Stimulated activated CD8-positive, alpha-beta memory T cell treated with anti-CD3 and anti-CD28 coated beads, Interleukin-2, amount 100 ng/mL, for 48 hours (primary cell): ENCODE results near the gene MAPK12.

Source experiments
- DNase-seq, 2 donors: peaks; one replicate each; pipeline ENCODE4 v3.0.0-alpha.2; 2020; ENCODE audit warnings: low read depth in 2 of 2

MAPK12 gene

GRCh38 chr22:50299785-50300619 lies 38.5 kb upstream of the MAPK12 start:
- DNase-seq: no peak

- no peak for DNase-seq
Observed at GRCh38 chr22:50298937-50299784, 37.7 kb upstream of the MAPK12 start.

GRCh38 chr22:50298266-50298637 lies 36.8 kb upstream of the MAPK12 start:
- DNase-seq: no peak

- no peak for DNase-seq
Observed at GRCh38 chr22:50297510-50298265, 36.2 kb upstream of the MAPK12 start.

- DNase-seq: no peak
Observed at GRCh38 chr22:50296658-50297490, 35.4 kb upstream of the MAPK12 start.

GRCh38 chr22:50294319-50294656 lies 32.8 kb upstream of the MAPK12 start:
- no peak for DNase-seq

GRCh38 chr22:50293441-50294318 lies 32.2 kb upstream of the MAPK12 start:
- DNase-seq: no peak

- DNase-seq: no peak
Observed at GRCh38 chr22:50292643-50293440, 31.4 kb upstream of the MAPK12 start.

- DNase-seq: no peak
Observed at GRCh38 chr22:50289942-50290630, 28.6 kb upstream of the MAPK12 start.

GRCh38 chr22:50289151-50289941 lies 27.9 kb upstream of the MAPK12 start:
- no peak for DNase-seq

GRCh38 chr22:50287731-50288130 lies 26.2 kb upstream of the MAPK12 start:
- DNase-seq: no peak

- DNase-seq: no peak
Observed at GRCh38 chr22:50286701-50287318, 25.3 kb upstream of the MAPK12 start.

GRCh38 chr22:50286275-50286674 lies 24.8 kb upstream of the MAPK12 start:
- DNase-seq: no peak

- no peak for DNase-seq
Observed at GRCh38 chr22:50285568-50286229, 24.2 kb upstream of the MAPK12 start.

GRCh38 chr22:50284479-50284878 lies 23.0 kb upstream of the MAPK12 start:
- DNase-seq: no peak

GRCh38 chr22:50283821-50284220 lies 22.3 kb upstream of the MAPK12 start:
- no peak for DNase-seq
